Neutrophil (primary cell): ENCODE results near the gene PLXNB2.

Experiments used
- H3K27ac ChIP-seq: fragments of 200-600 bp; sonication (generic); 2 replicates; pipeline ENCODE4 v1.5.1; 2016; ENCODE audit warnings: mild to moderate bottlenecking, moderate library complexity
- H3K27me3 ChIP-seq: fragments of 200-600 bp; sonication (generic); 2 replicates; pipeline ENCODE4 v1.6.0; 2016; ENCODE audit warnings: mild to moderate bottlenecking
- H3K36me3 ChIP-seq: fragments of 200-600 bp; sonication (generic); 2 replicates; pipeline ENCODE4 v1.5.1; 2017
- H3K4me1 ChIP-seq, 2 experiments: fragments of 200-600 bp in 1 of 2; sonication (generic) in 1 of 2; 1 replicate in 1 of 2; 2 replicates in 1 of 2; pipeline versions ENCODE4 v1.5.1 to v1.6.1; 2013 to 2016; ENCODE audit warnings: low read depth in 1 of 2, low read length in 1 of 2, mild to moderate bottlenecking in 1 of 2, moderate library complexity in 1 of 2; ENCODE audit not compliant: control insufficient read depth in 1 of 2, insufficient read depth in 1 of 2
- H3K4me3 ChIP-seq, 2 experiments: fragments of 200-600 bp in 1 of 2; sonication (generic) in 1 of 2; 1 replicate in 1 of 2; 2 replicates in 1 of 2; pipeline ENCODE4 v1.5.1; 2013 to 2016; ENCODE audit warnings: low read depth in 1 of 2, low read length in 1 of 2, mild to moderate bottlenecking in 1 of 2, moderate library complexity in 1 of 2
- H3K9me3 ChIP-seq: fragments of 200-600 bp; sonication (generic); 2 replicates; pipeline ENCODE4 v1.5.1; 2016
- TF ChIP-seq, protein P1 (sequence below): fragments of 200-600 bp; sonication (generic); IDR thresholded peaks from 2 replicates; pipeline ENCODE4 v1.5.1; 2016; ENCODE audit warnings: antibody characterized with exemption

Gene PLXNB2

DNA sequence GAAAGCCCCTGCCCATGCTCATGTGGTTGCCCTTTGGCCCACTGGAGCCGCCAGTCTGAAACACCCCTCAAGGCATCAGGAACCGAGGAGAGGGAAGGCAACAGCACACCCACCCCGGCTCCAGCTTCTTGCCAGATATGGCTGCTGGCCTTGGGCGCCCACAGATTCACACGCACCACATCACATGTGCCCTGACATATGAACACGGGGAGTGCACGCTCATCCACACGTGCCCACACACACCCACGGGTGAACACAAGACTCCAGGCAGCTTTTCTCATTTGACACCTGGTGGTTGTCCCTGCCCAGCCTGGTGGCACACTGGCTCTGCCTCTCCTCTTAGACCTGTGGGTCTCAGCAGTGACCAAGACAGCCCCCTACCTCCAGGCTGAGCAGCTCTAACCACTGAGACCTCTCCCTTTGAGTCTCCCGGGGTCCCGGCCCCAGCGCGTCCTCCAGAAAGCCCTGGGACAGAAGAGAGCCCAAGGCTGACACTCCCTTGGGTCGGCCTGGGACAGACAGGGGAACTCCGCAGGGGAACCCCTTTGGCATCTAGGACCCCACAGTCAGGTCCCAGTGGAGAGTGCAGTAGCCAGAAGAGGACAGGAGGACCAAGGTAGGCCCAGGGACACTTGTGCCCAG is 43.2 kb downstream of the PLXNB2 start:
- Histone ChIP-seq H3K4me3 (no peak overlapping the region), H3K36me3 (no peaks in the 10 kb centered on the region)
- TF ChIP-seq, protein P1, sequence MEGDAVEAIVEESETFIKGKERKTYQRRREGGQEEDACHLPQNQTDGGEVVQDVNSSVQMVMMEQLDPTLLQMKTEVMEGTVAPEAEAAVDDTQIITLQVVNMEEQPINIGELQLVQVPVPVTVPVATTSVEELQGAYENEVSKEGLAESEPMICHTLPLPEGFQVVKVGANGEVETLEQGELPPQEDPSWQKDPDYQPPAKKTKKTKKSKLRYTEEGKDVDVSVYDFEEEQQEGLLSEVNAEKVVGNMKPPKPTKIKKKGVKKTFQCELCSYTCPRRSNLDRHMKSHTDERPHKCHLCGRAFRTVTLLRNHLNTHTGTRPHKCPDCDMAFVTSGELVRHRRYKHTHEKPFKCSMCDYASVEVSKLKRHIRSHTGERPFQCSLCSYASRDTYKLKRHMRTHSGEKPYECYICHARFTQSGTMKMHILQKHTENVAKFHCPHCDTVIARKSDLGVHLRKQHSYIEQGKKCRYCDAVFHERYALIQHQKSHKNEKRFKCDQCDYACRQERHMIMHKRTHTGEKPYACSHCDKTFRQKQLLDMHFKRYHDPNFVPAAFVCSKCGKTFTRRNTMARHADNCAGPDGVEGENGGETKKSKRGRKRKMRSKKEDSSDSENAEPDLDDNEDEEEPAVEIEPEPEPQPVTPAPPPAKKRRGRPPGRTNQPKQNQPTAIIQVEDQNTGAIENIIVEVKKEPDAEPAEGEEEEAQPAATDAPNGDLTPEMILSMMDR: no peak

DNA sequence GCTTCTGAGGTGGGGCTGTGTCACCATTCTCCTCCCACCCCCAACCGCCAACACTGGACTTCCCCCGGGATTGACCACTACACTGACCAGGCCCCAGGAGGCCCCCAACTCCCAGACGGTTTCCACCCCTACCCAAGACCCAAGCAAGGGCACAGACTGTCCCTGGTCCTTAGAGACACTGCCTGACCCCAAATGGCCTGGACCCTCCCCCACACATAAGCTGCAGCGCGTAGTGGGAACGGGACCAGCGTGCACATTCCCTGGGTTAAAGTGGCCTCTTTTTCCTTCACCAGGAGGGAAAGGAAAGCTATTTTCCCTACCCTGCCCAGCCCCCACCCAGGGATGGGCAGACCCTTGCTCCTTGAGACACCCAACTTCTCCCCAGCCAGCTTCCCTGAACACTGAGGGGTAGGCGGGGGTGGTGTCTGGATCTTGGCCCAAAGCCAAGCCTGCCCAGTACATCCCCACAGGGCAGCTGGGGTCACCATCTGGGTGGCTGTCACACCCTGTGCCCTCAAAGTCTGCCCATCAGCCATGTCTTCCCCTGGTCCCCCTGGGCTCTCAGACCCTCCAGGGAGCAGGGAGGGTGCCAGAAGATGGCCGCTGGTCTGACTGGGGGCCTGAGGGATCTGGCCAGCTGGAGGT is 44.4 kb downstream of the PLXNB2 start:
- H3K4me3 ChIP-seq: no peak overlapping the region
- H3K27me3 ChIP-seq: peaks cover 100% of the 10 kb centered on the region
- H3K9me3 ChIP-seq: no peaks in the 10 kb centered on the region
- TF ChIP-seq, protein P1: no peak
- H3K27ac ChIP-seq: no peak overlapping the region
- H3K4me1 ChIP-seq: peaks cover 0 to 4% of the 10 kb centered on the region in 2 experiments
- no peaks in the 10 kb centered on the region for H3K36me3 ChIP-seq

More for the DNA sequence above, 43.2 kb downstream of the PLXNB2 start:
- Histone ChIP-seq H3K27ac (no peak overlapping the region), H3K9me3 (no peaks in the 10 kb centered on the region), H3K4me1 (peaks cover 0 to 4% of the 10 kb centered on the region in 2 experiments), H3K27me3 (peaks cover 100% of the 10 kb centered on the region)

DNA sequence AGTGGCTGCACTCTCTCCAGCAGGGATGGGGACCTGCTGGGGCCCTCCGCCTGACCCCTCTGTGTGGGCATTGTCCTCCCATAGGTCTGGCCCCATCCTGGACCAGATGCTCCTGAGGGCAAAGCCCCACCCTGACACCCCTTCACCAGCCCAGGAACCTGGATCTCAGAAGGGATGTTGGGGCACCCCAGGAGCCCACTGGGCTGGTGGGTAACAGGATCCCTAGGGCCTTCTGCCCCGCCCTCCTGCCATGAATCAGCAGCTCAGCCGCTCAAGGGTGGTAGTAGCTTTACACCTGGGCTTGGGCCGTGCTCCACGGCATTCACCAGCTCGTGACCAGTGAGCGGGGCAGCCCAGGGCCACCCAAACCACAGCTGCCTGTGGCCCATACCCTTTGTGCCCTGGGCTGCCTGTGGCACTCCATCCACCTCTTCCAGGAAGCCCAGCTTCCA is 45.0 kb downstream of the PLXNB2 start:
- no peak overlapping the region for H3K4me3 ChIP-seq
- H3K9me3 ChIP-seq: no peaks in the 10 kb centered on the region
- H3K27ac ChIP-seq: no peak overlapping the region
- H3K27me3 ChIP-seq: peaks cover 96% of the 10 kb centered on the region
- no peaks in the 10 kb centered on the region for H3K36me3 ChIP-seq
- TF ChIP-seq, protein P1: no peak
- H3K4me1 ChIP-seq: peaks cover 0 to 4% of the 10 kb centered on the region in 2 experiments

DNA sequence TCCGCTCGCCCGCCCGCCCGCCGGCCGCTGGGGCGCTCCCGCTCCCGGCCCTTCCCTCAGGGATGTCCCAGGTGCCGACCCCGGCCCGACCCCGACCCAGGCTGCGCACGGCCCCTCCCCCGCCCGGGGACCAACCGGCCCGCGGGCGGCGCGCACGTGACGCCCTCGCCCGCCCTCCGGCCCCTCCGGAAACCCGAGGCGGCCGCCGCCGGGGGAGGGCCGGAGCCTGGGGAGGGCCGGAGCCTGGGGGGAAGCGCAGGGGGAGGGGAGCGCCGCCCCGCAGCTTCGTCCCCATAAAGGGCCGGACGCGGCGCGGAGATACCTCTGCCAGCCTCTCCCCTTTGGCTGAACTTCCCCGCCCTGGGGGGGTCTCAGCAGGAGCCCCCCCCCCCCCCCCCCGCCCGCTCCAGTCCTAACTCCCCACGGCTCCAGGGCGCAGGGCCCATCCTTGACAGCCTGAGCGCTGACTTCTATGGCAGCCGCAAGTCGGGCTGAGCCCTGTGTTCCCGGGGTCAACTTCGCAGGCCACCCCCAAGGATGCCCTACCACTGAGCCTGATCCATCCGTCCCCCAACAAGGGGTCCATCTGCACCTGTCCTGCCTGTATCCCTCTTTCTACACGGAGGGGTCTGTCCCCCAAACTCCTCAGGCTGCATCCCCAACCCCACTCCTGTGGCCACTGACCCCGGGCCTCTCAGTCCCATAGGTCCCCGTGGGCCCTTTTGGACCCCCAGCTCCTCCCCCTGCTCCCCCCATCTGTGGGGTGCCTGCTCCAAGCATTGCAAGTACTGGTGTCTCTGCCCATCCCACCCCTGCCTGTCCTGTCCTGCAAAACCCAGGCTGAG is 45.6 kb downstream of the PLXNB2 start, which contains the start of gene MAPK12:
Gene MAPK12, minus strand, starts transcription at position 69 of the 845 bp plus-strand sequence. CDS start 174 bp downstream, outside the sequence.
- Histone ChIP-seq H3K27ac (no peak within 1 kb of the TSS), H3K9me3 (no peaks in the 10 kb centered on the region), H3K27me3 (peaks cover 89% of the 10 kb centered on the region), H3K4me1 (peaks cover 0 to 4% of the 10 kb centered on the region in 2 experiments), H3K4me3 (no peak within 1 kb of the TSS), H3K36me3 (no peaks in the 10 kb centered on the region)
- TF ChIP-seq, protein P1: no peak

DNA sequence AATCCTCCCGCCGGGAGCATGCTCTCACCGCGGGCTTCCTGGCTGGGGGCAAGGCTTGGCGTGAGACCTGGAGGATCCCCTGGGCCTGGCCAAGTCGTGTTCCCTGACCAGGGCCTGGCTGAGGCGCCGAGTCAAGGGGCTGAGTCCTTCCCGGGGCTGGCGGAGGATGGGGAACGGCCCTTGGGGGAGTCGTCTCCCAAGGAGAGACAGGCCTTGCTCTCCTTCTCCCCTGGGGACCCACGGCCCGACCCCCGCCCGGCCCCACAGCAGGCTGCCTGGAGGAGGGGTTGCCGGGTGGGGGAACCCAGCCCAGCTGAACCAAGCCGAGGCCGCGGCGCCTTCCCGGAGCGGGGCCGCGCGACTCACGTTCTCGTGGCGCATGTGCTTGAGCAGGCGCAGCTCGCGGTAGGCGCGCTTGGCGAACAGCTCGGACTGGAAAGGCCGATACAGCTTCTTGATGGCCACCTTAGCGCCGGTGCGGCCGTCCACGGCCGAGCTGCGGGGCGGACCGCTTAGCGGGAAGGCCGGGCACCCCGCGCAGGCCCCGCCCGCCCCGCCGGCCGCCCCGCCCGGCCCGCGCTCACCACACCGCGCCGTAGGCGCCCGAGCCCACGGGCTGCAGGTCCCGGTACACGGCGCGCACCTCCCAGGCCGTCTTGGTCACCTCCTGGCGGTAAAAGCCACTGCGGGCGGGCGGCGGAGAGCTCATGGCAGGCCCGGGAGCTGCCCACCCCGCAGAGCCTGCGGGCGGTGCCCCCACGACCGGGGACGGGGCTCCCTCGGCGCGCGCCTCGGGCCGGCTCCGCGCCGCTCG is 46.4 kb downstream of the PLXNB2 start:
- no peaks in the 10 kb centered on the region for H3K36me3 ChIP-seq
- H3K9me3 ChIP-seq: no peaks in the 10 kb centered on the region
- no peak overlapping the region for H3K27ac ChIP-seq
- no peak overlapping the region for H3K4me3 ChIP-seq
- TF ChIP-seq, protein P1: no peak
- peaks cover 81% of the 10 kb centered on the region for H3K27me3 ChIP-seq
- H3K4me1 ChIP-seq: peaks cover 0 to 4% of the 10 kb centered on the region in 2 experiments
